ENCODE measurements around the gene FAAH. TPM values are rescaled to one million over a fixed set of nuclear protein-coding genes. Genes with fewer than 3 reads are reported as not detected.
"Not testable (repeated sequence)": the region's sequence is repeated elsewhere in the genome, so short reads cannot be mapped to it uniquely, and the experiment has no call there.

FAAH gene
- total RNA-seq (ENCODE audit: unreplicated experiment), result 2.7 TPM
- long read RNA-seq, partial matches to known transcripts, result 0 of 1 reads
- long read RNA-seq, other reads (novel, unspliced or antisense), result 1 of 1 reads

DNA sequence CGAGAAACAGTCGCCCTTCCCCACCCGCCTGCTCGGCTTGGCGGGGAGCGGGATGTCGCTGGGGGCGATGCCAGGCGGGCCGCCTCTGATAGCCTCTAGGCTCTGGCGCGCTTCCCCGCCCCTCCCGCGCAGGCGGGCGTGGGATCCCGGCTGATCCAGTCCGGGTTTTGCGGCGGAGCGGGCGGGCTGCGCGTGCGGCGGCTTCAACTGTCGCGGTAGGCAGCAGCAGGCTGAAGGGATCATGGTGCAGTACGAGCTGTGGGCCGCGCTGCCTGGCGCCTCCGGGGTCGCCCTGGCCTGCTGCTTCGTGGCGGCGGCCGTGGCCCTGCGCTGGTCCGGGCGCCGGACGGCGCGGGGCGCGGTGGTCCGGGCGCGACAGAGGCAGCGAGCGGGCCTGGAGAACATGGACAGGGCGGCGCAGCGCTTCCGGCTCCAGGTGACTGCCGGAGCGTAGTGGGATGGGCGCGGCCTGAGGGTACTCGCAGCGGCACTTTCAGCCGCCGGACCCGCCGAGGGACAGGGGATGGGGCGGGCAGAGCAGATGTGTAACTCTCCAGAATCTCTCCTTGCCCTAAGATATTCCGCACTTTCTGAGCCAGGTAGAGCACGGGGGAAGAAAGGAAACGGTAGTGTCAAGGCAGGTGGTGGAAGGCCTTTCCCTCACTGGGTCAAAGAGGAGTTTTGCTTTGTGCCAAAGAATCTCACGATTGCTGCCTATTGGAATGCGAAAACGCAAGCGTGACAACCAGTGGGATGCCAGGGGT is at the start of gene FAAH:
Gene FAAH (plus strand): TSS at position 210 of the 764 bp plus-strand sequence. CDS start 32 bp downstream, at position 242.
- peak; percentile 51 for DNase-seq (ENCODE audit: low spot score)
- peaks cover 16% of the 10 kb centered on the region for H3K27me3 Mint-ChIP-seq (ENCODE audit: unreplicated experiment)
- peak within 1 kb of the TSS; percentile 85 for H3K4me3 Mint-ChIP-seq (ENCODE audit: unreplicated experiment)
- no peak within 1 kb of the TSS for H3K27ac Mint-ChIP-seq (ENCODE audit: unreplicated experiment)
- no peak for TF ChIP-seq CTCF (IDR thresholded peaks at IDR 0.05; ENCODE audit: unreplicated experiment)
- peaks cover 9% of the 10 kb centered on the region for H3K4me1 Mint-ChIP-seq (ENCODE audit: unreplicated experiment)
- peaks cover 17% of the 10 kb centered on the region for H3K9me3 Mint-ChIP-seq (ENCODE audit: unreplicated experiment)
- H3K36me3 Mint-ChIP-seq (ENCODE audit: low read depth, unreplicated experiment), result peaks cover 15% of the 10 kb centered on the region

DNA sequence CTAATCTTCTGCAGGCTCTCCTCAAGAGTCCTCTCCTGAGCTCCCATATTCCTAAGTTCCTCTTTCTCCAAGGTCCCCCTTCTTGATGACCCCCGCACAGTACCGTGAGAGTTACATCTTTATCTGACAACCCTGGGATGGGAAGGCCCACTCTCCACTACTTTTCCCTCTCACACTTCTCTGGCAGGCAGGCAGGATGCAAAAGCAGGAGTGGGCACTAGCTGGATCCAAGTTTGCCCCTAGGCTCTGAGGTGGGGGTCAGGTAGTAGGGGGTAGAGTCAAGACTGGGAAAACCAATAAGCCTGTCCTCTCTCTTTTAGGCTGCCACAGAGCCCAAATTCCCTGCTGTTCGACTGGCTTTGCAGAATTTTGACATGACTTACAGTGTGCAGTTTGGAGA is 49.6 kb upstream of the FAAH start:
- no peak for DNase-seq (ENCODE audit: low spot score)
- Mint-ChIP-seq H3K4me1 (ENCODE audit: unreplicated experiment) (peaks cover 29% of the 10 kb centered on the region), H3K9me3 (ENCODE audit: unreplicated experiment) (no peaks in the 10 kb centered on the region), H3K4me3 (ENCODE audit: unreplicated experiment) (peak overlapping the region; percentile 67), H3K36me3 (ENCODE audit: low read depth, unreplicated experiment) (peaks cover 54% of the 10 kb centered on the region), H3K27me3 (ENCODE audit: unreplicated experiment) (peaks cover 19% of the 10 kb centered on the region), H3K27ac (ENCODE audit: unreplicated experiment) (no peak overlapping the region)
- no peak for TF ChIP-seq CTCF (IDR thresholded peaks at IDR 0.05; ENCODE audit: unreplicated experiment)

GRCh38 chr1:46345281-46345680 is 48.8 kb upstream of the FAAH start:
- Mint-ChIP-seq H3K4me3 (ENCODE audit: unreplicated experiment) (no peak overlapping the region), H3K36me3 (ENCODE audit: low read depth, unreplicated experiment) (peaks cover 57% of the 10 kb centered on the region)

DNA sequence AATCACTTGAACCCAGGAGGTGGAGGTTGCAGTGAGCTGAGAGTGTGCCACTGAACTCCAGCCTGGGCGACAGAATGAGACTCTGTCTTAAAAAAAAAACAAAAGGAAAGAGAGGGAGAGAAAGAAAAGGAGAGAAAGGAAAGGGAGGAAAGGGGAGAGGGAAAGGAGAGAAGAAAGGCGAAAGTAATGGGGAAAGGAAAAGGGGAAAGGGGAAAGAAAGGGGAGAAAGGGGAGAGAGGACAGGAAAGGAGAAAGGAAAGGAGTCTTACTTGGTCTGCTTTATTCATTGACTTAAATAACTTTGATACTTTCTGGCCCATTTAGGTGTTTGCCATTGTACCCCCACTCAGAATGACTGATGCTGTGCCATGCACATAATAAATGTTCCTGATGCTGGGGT is 41.8 kb upstream of the FAAH start:
- Mint-ChIP-seq H3K27me3 (ENCODE audit: unreplicated experiment) (no peaks in the 10 kb centered on the region), H3K4me3 (ENCODE audit: unreplicated experiment) (no peak overlapping the region), H3K4me1 (ENCODE audit: unreplicated experiment) (no peaks in the 10 kb centered on the region), H3K27ac (ENCODE audit: unreplicated experiment) (no peak overlapping the region), H3K36me3 (ENCODE audit: low read depth, unreplicated experiment) (peaks cover 33% of the 10 kb centered on the region), H3K9me3 (ENCODE audit: unreplicated experiment) (no peaks in the 10 kb centered on the region)
- no peak for DNase-seq (ENCODE audit: low spot score)
- TF ChIP-seq CTCF (IDR thresholded peaks at IDR 0.05; ENCODE audit: unreplicated experiment), result no peak

More at GRCh38 chr1:46345281-46345680, 48.8 kb upstream of the FAAH start:
- peaks cover 26% of the 10 kb centered on the region for H3K4me1 Mint-ChIP-seq (ENCODE audit: unreplicated experiment)
- no peak overlapping the region for H3K27ac Mint-ChIP-seq (ENCODE audit: unreplicated experiment)
- no peaks in the 10 kb centered on the region for H3K9me3 Mint-ChIP-seq (ENCODE audit: unreplicated experiment)
- no peak for TF ChIP-seq CTCF (IDR thresholded peaks at IDR 0.05; ENCODE audit: unreplicated experiment)
- H3K27me3 Mint-ChIP-seq (ENCODE audit: unreplicated experiment), result peaks cover 17% of the 10 kb centered on the region
- no peak for DNase-seq (ENCODE audit: low spot score)

- H3K36me3 Mint-ChIP-seq (ENCODE audit: low read depth, unreplicated experiment), result peaks cover 28% of the 10 kb centered on the region
- not testable (repeated sequence) for H3K4me1 Mint-ChIP-seq (ENCODE audit: unreplicated experiment); H3K9me3 Mint-ChIP-seq (ENCODE audit: unreplicated experiment); H3K4me3 Mint-ChIP-seq (ENCODE audit: unreplicated experiment); H3K27ac Mint-ChIP-seq (ENCODE audit: unreplicated experiment); H3K27me3 Mint-ChIP-seq (ENCODE audit: unreplicated experiment); DNase-seq (ENCODE audit: low spot score)
Observed at GRCh38 chr1:46355920-46356319, 38.2 kb upstream of the FAAH start.
